ENCODE results near the gene BTNL3. TPM values are rescaled to one million over a fixed set of nuclear protein-coding genes. Genes with fewer than 3 reads are reported as not detected.

Gene BTNL3
- polyA plus RNA-seq, 6 donors from 2014 or later = not detected

- no peak for ATAC-seq (ENCODE audit: low read depth in 2 of 2)
- peaks cover 6 to 44% (median 16%) of the 10 kb centered on the region in 7 donors for H3K9me3 Mint-ChIP-seq
- H3K36me3 Mint-ChIP-seq = peaks cover 11% of the 10 kb centered on the region in 2 donors
- H3K27me3 Mint-ChIP-seq = peaks cover 21 to 49% (median 24%) of the 10 kb centered on the region in 3 donors
- H3K4me1 Mint-ChIP-seq = no peaks in the 10 kb centered on the region
- DNase-seq = no peak
- peak overlapping the region in 1 of 6 donors; percentile 4 for H3K27ac Mint-ChIP-seq
- H3K4me3 Mint-ChIP-seq = no peak overlapping the region
Measured at GRCh38 chr5:181028032-181028819, 39.6 kb downstream of the BTNL3 start.

GRCh38 chr5:181031716-181032115 is 43.1 kb downstream of the BTNL3 start:
- peaks cover 6 to 11% of the 10 kb centered on the region in 2 donors for H3K36me3 Mint-ChIP-seq
- no peak overlapping the region for H3K27ac Mint-ChIP-seq
- no peak for ATAC-seq (ENCODE audit: low read depth in 2 of 2)
- peaks cover 7 to 16% (median 8%) of the 10 kb centered on the region in 7 donors for H3K9me3 Mint-ChIP-seq
- no peak for DNase-seq
- H3K4me1 Mint-ChIP-seq = no peaks in the 10 kb centered on the region
- no peak overlapping the region for H3K4me3 Mint-ChIP-seq
- peaks cover 9 to 28% (median 16%) of the 10 kb centered on the region in 3 donors for H3K27me3 Mint-ChIP-seq

GRCh38 chr5:181035991-181036815 is 47.6 kb downstream of the BTNL3 start:
- H3K36me3 Mint-ChIP-seq = peaks cover 6 to 11% of the 10 kb centered on the region in 2 donors
- no peak overlapping the region for H3K4me3 Mint-ChIP-seq
- peak overlapping the region in 1 of 6 donors; percentile 80 for H3K27ac Mint-ChIP-seq
- DNase-seq (no peak), ATAC-seq (ENCODE audit: low read depth in 2 of 2) (no peak)
- peaks cover 18 to 42% (median 33%) of the 10 kb centered on the region in 3 donors for H3K27me3 Mint-ChIP-seq
- H3K9me3 Mint-ChIP-seq = peaks cover 6 to 12% (median 8%) of the 10 kb centered on the region in 7 donors
- peaks cover 0 to 4% (median 0%) of the 10 kb centered on the region in 3 donors for H3K4me1 Mint-ChIP-seq

- Mint-ChIP-seq H3K36me3 (peaks cover 3 to 5% of the 10 kb centered on the region in 2 donors), H3K27me3 (peaks cover 13 to 42% (median 33%) of the 10 kb centered on the region in 3 donors), H3K27ac (no peak overlapping the region), H3K9me3 (peaks cover 3 to 7% (median 4%) of the 10 kb centered on the region in 7 donors), H3K4me3 (no peak overlapping the region), H3K4me1 (peaks cover 0 to 4% (median 0%) of the 10 kb centered on the region in 3 donors)
- DNase-seq = no peak
- no peak for ATAC-seq (ENCODE audit: low read depth in 2 of 2)
Measured at GRCh38 chr5:181036816-181037364, 48.2 kb downstream of the BTNL3 start.

GRCh38 chr5:181037365-181037861 is 48.8 kb downstream of the BTNL3 start:
- no peak overlapping the region for H3K27ac Mint-ChIP-seq
- H3K36me3 Mint-ChIP-seq = no peaks in the 10 kb centered on the region
- peaks cover 11 to 45% (median 33%) of the 10 kb centered on the region in 3 donors for H3K27me3 Mint-ChIP-seq
- peaks cover 0 to 5% (median 2%) of the 10 kb centered on the region in 7 donors for H3K9me3 Mint-ChIP-seq
- ATAC-seq (ENCODE audit: low read depth in 2 of 2) = no peak
- no peak overlapping the region for H3K4me3 Mint-ChIP-seq
- peaks cover 0 to 4% (median 0%) of the 10 kb centered on the region in 3 donors for H3K4me1 Mint-ChIP-seq
- no peak for DNase-seq

- Mint-ChIP-seq H3K27me3 (peaks cover 24 to 64% (median 33%) of the 10 kb centered on the region in 3 donors), H3K9me3 (peaks cover 0 to 3% (median 0%) of the 10 kb centered on the region in 7 donors), H3K4me3 (no peak overlapping the region), H3K27ac (peak overlapping the region in 1 of 6 donors; percentile 40), H3K36me3 (no peaks in the 10 kb centered on the region), H3K4me1 (peaks cover 0 to 4% (median 0%) of the 10 kb centered on the region in 3 donors)
- DNase-seq (no peak), ATAC-seq (ENCODE audit: low read depth in 2 of 2) (no peak)
Measured at GRCh38 chr5:181039471-181039870, 50.8 kb downstream of the BTNL3 start.

GRCh38 chr5:181039931-181040630 is 51.4 kb downstream of the BTNL3 start, which contains the start of gene BTNL9:
Gene BTNL9 (plus strand): TSS chr5:181040266. CDS start chr5:181045490, 5,224 bp downstream.
- Mint-ChIP-seq H3K4me1 (peaks cover 0 to 4% (median 0%) of the 10 kb centered on the region in 3 donors), H3K4me3 (no peak within 1 kb of the TSS), H3K9me3 (peaks cover 0 to 3% (median 0%) of the 10 kb centered on the region in 7 donors), H3K27ac (peak within 1 kb of the TSS in 2 of 6 donors; percentile 40 to 66), H3K36me3 (no peaks in the 10 kb centered on the region), H3K27me3 (peaks cover 26 to 64% (median 33%) of the 10 kb centered on the region in 3 donors)
- DNase-seq (no peak), ATAC-seq (ENCODE audit: low read depth in 2 of 2) (no peak)

GRCh38 chr5:181040631-181040945 is 51.9 kb downstream of the BTNL3 start:
- Mint-ChIP-seq H3K36me3 (no peaks in the 10 kb centered on the region), H3K4me1 (peaks cover 0 to 4% (median 0%) of the 10 kb centered on the region in 3 donors), H3K9me3 (peaks cover 0 to 3% (median 0%) of the 10 kb centered on the region in 7 donors), H3K27me3 (peaks cover 26 to 64% (median 33%) of the 10 kb centered on the region in 3 donors), H3K4me3 (no peak overlapping the region), H3K27ac (no peak overlapping the region)
- DNase-seq (no peak), ATAC-seq (ENCODE audit: low read depth in 2 of 2) (no peak)

- Mint-ChIP-seq H3K27me3 (peaks cover 26 to 64% (median 31%) of the 10 kb centered on the region in 3 donors), H3K4me3 (no peak overlapping the region)
Measured at GRCh38 chr5:181041043-181041442, 52.4 kb downstream of the BTNL3 start.

GRCh38 chr5:181042036-181042713 is 53.5 kb downstream of the BTNL3 start:
- H3K9me3 Mint-ChIP-seq = peaks cover 0 to 3% (median 0%) of the 10 kb centered on the region in 7 donors
- ATAC-seq (ENCODE audit: low read depth in 2 of 2) (no peak), DNase-seq (no peak)
- peaks cover 0 to 4% (median 0%) of the 10 kb centered on the region in 3 donors for H3K4me1 Mint-ChIP-seq
- H3K27ac Mint-ChIP-seq = no peak overlapping the region
- peaks cover 25 to 56% (median 26%) of the 10 kb centered on the region in 3 donors for H3K27me3 Mint-ChIP-seq
- H3K4me3 Mint-ChIP-seq = no peak overlapping the region
- no peaks in the 10 kb centered on the region for H3K36me3 Mint-ChIP-seq

More at GRCh38 chr5:181041043-181041442, 52.4 kb downstream of the BTNL3 start:
- Mint-ChIP-seq H3K36me3 (no peaks in the 10 kb centered on the region), H3K4me1 (peaks cover 0 to 4% (median 0%) of the 10 kb centered on the region in 3 donors), H3K9me3 (peaks cover 0 to 3% (median 0%) of the 10 kb centered on the region in 7 donors), H3K27ac (peak overlapping the region in 1 of 6 donors; percentile 66)
- ATAC-seq (ENCODE audit: low read depth in 2 of 2) = no peak
- DNase-seq = no peak

GRCh38 chr5:181042722-181043121 is 54.1 kb downstream of the BTNL3 start:
- peaks cover 0 to 3% (median 0%) of the 10 kb centered on the region in 7 donors for H3K9me3 Mint-ChIP-seq
- H3K4me1 Mint-ChIP-seq = peaks cover 0 to 4% (median 0%) of the 10 kb centered on the region in 3 donors
- no peaks in the 10 kb centered on the region for H3K36me3 Mint-ChIP-seq
- peaks cover 25 to 58% (median 26%) of the 10 kb centered on the region in 3 donors for H3K27me3 Mint-ChIP-seq
- H3K4me3 Mint-ChIP-seq = no peak overlapping the region
- DNase-seq (no peak), ATAC-seq (ENCODE audit: low read depth in 2 of 2) (no peak)
- H3K27ac Mint-ChIP-seq = peak overlapping the region in 1 of 6 donors; percentile 86
